Head of caudate nucleus (tissue), 42 donors: ENCODE results near the gene MPP1.
A peak's percentile ranks its signal among the peaks of the same experiment; 100 is the strongest.
"Not testable (repeated sequence)": the region's sequence is repeated elsewhere in the genome, so short reads cannot be mapped to it uniquely, and the experiment has no call there.

ENCODE experiments used
- DNase-seq, 42 donors: peaks; one replicate each; pipeline versions ENCODE4 v3.0.0 to v3.0.0-alpha.2; 2020 to 2021; ENCODE audit warnings: mixed read lengths in 7 of 42
- intact Hi-C: fragments of 100-400 bp; cut with DNase I; formaldehyde crosslinking; loops from one replicate; pipeline ENCODE4 v1.15.0; 2022

Gene MPP1

DNA sequence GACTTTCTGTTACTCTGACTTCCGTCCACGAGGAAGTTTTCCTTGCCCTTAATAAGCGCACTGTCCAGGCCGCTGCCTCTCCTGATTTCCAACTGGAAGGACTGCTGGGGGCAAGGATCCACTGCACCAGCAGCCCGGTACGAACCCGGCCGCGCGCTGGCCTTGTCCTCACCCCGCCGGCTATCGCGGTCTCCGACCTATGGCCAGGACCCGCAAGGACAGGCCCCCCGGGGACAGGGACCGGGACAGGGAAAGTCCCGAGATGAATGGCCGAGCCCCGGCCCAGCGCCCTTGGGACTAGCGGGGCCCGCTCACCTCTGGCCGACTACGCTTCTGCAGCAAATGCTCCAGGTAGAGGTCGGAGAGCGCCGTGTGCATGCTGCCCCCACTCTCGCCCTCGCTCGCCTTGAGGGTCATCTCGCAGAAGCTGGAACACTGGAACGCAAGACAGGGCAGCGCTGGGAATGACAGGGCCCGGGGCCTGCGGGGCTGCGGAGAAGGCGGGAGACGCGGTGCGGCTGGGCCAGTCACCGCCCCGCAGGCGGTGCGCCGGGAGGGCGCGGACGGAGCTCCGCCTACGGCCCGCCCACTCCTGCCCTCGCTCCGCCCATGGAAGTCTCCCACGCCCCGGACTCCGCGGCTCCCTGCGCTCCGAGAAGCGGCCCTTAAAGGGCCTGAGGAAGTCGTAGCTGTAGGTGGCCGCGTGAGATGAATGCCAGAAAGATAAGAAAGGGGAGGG lies at the start of gene MPP1:
TSS of gene MPP1 (minus strand) at position 529 of the 739 bp plus-strand sequence. CDS start at position 417, 112 bp downstream.
- DNase-seq = peak; percentile 28 to 88 (median 76)
- intact Hi-C loops = loop anchor here (2.0 kb wide), 1 partner anchor 42 kb away; the partner anchor contains the start of gene DKC1

DNA sequence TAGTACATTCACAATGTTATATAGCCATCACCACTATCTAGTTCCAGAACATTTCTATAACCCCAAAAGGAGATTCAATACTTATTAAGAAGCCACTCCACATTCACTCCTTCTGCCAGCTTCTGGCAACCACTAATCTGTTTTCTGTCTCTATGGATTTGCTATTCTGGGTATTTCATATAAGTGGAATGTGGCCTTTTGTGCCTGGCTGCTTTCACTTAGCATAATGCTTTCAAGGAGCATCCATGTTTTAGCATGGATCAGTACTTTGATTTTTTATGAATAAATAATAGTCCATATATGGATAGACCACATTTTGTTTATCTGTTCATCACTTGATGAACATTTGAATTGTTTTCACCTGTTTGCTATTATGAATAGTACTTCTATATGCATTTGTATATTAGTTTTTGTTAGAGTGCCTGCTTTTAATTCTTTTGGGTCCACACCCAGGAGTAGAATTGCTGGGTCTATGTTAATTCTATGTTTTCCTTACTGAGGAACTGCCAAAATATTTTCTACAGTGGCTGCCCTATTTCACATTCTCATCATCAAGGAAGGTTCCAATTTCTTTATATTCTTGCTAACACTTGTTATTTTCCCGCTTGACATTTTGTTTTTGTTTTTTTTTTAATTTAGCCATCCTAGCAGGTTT lies 45.8 kb upstream of the MPP1 start:
- no peak for DNase-seq
- intact Hi-C loops = no loop called here

DNA sequence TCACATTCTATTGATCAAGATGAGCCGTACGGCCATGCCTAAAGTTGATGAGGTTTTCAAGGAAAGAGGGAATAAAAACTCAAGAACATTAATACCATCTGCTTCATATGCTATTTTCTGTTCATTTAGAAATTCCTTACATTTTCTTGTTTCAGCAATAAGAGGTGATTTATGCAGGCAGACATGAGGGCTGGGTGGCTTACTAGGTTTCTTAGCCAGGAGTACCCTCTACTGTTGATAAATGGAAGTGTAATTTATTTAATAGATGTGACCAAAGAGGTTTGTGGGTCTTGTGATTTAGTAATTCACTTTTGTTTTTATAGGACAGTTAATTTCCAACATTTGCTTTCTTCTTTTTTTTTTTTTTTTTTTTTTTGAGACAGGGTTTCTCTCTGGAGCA lies 35.6 kb upstream of the MPP1 start:
- peak in 4 of 42 donors; percentile 6 to 40 (median 20) for DNase-seq
- intact Hi-C loops = no loop called here

DNA sequence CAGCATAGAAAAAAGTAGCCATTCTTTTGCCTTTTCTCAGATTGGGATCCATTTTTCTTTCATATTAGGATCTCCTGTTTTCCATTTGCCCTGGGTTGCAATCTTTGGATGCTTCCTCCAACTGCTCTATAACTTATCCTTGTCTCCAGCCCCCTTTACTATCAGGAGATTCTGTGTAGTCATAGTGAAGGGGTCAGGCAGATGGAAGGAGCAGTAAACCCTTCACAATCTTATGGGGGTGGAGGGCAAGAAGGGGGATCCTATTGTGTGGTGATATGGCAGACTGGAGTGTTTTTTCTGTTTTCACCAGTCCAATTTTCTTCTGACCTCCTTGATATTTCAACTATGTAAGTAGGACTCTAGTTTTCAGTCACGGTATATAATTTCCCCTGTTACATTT lies 30.9 kb upstream of the MPP1 start:
- intact Hi-C loops = no loop called here
- DNase-seq = no peak

DNA sequence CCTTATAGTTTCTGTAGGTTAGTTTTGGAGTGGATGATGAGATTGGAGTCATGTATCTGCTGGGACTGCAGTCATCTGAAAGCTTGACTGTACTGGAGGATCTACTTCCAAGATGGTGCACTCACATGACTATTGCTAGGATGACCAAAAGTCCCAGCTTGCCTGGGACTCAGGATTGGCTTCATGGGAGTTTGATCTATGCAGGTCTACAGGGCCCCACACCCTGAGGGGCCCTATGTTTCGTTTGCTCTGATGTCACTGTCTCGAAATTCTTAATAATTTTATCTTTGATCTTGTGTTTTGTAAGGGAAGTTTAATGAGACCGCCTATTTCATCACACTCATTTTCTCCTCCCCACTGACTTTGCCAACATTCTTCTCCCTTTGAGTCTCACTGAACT lies 29.3 kb upstream of the MPP1 start, which contains the start of gene SMIM9:
TSS of gene SMIM9 (minus strand) at position 101 of the 400 bp plus-strand sequence. CDS start 3,806 bp downstream, outside the sequence.
- DNase-seq = no peak
- intact Hi-C loops = no loop called here

DNA sequence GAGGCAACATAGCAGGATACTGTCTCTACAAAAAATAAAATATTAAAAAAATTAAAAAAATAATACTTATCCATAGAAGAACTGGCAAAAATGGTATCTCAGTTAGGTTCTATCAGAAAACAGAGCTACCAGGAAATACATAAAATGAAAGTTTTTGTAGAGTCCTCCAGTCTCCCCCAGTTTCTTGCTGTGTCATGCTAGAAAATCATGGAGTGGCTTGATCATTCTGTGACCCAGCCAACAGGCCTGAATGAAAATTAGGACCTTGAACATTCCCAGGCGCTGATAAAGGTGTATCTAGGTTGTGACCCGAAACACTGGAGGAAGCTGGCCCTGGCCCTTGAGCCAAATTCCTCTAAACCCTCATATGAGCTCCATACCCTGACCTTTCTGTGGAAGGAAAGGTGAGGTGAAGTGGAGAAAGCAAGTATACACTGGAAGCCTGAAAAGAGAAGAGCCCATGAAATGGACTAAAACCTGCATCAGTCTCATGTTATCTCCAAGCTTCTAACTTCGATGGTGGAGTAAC lies 28.5 kb upstream of the MPP1 start:
- no peak for DNase-seq
- intact Hi-C loops = no loop called here

DNA sequence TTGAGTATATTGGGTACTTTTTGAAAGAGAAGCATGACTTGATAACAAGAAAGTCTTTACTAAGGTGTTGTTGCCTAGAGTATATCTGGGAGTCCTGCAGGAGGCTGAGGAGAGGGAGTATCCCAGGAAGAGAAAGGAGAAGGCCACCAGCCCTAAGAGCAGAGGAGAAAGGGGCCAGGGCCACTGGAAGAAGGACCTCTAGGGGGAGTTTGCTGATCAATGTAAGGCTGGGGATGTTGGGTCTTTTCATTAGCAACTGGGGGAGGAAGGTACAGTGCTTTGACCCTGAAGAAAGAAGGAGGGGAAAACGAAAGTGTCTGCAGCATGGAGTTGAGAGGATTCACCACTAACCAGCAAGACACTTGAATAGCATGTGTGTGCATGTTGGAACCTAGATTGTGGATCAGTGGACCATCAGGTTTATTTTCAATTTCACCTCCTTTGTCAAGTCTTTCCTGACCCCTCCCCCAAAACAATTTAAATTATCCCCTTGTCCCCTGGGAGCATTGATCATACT lies 24.7 kb upstream of the MPP1 start:
- DNase-seq = no peak
- intact Hi-C loops = no loop called here

DNA sequence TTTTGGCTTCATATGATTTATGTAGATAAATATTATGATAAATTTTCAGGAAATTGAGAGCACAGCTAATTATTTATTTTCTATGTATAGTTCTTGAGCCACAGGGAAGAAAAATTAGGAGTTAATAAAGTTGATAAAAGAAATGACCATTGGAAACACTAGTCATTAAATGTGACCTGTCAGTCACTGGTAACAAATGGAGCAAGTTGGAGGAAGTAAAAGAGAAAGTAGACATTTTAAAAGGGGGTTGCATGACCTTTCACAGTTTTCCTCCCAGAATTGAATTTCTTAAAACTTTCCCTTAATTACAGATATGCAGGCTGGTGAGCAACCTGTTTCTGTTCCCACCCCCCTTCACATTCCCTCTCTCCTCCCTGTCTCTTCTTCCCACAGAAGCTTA lies 23.8 kb upstream of the MPP1 start:
- no peak for DNase-seq
- intact Hi-C loops = no loop called here

DNA sequence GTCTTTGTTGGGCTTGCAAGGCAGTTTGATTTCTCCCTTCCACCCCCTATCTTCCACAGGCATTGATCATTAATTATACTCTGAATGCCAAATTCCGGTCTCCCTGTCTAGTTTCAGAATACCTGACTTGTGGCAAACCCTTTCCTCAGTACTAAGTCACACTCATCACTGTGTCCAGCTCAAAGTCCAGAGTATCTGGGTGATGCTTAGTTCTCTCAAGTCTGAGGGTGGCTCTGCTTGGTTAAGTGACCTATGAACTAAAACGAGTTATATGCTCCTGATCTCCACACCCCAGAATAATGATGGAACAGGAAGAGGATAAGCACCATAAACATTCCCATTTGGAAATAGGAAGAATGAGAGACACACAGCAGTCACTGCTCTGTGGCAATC lies 22.7 kb upstream of the MPP1 start:
- no peak for DNase-seq
- intact Hi-C loops = no loop called here

DNA sequence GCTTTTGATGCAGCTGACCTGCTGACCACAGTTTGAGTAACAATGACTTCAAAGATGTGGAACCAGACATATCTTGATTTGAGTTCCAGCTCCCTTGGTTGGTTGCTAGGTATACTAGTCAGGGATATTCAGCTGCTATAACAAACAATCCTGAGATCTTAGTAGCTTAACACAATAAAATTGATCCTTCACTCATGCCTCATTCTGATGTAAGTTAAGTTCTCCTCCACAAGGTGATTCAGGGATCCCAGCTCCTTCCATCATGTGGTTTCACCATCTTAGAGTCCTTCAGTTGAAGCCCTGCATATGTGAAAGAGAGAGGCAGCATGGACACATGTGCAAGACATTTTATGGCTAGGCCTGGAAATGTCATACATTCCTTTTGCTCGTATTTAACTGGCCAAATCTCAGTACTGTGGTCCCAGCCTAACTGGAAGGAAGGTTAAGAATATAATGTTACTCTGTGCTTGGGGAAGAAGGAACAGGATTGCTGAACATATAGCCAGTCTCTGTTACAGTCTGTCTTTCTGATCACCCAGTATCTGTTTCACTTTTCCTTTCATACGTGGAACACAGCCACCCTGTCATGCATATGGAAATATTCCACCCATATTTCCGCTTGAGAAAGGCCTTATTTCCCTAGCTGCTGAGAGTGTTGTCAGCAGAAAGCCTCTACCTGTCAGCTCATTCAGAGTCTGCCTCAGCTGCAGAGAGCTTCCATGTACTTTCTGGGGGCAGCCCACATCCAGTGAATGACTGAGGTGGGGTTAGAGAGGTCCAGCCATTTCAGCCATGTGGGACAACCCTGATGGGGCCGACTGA lies 22.1 kb upstream of the MPP1 start:
- intact Hi-C loops = no loop called here
- no peak for DNase-seq

DNA sequence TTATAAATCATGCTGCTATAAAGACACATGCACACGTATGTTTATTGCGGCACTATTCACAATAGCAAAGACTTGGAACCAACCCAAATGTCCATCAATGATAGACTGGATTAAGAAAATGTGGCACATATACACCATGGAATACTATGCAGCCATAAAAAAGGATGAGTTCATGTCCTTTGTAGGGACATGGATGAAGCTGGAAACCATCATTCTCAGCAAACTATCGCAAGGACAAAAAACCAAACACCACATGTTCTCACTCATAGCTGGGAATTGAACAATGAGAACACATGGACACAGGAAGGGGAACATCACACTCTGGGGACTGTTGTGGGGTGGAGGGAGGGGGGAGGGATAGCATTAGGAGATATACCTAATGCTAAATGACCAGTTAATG lies 20.3 kb upstream of the MPP1 start:
- DNase-seq, intact Hi-C loops: not testable (repeated sequence)

DNA sequence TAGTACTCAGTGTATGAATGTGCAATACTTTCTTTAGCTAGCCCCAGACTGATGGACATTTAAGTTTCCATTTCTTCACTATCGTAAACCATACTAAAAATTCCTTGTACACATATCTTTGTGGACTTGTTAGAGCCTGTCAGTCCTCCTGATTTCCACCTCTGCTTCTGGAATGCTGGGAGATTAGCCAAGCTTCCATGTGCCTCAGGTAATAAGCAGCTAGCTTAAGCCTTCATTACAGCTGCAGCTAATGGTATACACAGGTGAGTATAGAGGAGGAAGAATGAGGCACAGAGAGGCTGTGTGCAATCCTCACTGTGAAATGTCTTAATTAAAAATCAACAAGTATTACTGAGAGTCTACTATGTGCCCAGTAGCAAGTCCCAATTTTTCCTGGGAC lies 19.4 kb upstream of the MPP1 start:
- no peak for DNase-seq
- intact Hi-C loops = no loop called here

DNA sequence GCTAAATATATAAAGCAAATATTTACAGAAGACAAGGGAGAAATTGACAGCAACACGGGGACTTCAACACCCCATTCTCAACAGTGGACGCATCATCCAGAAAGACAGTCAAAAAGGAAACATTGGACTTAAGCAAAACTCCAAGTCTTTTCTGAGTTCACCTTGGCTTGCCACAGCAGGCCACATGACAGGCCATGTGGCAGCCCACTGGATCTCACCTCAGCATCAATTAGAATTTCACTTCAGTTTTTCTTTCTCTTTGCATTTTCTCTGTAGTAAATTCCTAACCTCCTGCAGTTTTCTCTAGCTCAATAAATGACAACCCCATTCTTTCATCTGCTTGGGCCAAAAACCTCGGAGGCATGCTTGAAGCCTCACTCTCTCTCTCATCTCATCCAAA lies 16.7 kb upstream of the MPP1 start:
- intact Hi-C loops = no loop called here
- DNase-seq = no peak

DNA sequence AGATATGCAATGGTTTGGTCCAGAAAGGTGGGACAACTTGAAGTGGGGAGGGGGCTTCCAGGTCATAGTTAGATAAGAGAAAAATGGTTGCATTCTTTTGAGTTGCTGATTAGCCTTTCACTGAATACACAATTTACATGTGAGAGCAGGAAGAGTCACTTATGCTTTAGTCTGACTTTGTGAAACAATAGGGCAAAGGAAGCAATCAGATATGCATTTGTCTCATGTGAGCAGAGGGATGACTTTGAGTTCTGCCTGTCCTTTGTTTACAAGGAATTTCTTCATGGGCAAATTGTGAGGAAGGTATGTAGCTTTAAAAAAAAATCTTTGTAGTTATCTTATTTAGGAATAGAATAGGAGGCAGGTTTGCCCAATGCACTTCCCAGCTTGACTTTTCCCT lies 16.2 kb upstream of the MPP1 start:
- intact Hi-C loops = no loop called here

DNA sequence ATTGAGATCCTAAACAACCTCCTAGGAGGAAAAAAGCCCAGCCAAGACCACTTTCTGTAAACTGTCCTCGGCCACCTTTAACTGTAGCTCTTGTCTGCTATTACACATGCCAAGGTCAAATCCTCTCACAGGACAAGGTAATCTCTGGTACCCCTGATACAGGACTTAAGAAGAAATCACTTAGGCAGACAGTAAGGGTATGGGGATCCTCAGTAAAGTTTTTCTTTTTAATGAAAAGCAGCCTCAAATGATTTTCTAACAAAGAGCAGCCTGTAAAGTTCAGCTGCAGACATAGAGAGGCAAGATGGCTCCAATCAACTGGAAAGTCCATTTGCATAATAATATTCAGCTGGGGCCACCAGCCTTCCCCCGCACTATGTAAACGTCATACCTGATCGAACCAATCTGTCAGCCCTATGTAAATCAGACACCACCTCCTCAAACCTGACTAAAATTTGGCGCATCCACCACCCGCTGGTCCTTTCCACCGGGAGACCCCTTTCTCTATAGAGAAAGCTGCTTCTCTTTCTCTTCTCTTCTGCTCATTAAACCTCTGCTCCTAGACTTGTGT lies 14.6 kb upstream of the MPP1 start:
- intact Hi-C loops = no loop called here

More for the DNA sequence above, 16.2 kb upstream of the MPP1 start:
- DNase-seq = no peak

DNA sequence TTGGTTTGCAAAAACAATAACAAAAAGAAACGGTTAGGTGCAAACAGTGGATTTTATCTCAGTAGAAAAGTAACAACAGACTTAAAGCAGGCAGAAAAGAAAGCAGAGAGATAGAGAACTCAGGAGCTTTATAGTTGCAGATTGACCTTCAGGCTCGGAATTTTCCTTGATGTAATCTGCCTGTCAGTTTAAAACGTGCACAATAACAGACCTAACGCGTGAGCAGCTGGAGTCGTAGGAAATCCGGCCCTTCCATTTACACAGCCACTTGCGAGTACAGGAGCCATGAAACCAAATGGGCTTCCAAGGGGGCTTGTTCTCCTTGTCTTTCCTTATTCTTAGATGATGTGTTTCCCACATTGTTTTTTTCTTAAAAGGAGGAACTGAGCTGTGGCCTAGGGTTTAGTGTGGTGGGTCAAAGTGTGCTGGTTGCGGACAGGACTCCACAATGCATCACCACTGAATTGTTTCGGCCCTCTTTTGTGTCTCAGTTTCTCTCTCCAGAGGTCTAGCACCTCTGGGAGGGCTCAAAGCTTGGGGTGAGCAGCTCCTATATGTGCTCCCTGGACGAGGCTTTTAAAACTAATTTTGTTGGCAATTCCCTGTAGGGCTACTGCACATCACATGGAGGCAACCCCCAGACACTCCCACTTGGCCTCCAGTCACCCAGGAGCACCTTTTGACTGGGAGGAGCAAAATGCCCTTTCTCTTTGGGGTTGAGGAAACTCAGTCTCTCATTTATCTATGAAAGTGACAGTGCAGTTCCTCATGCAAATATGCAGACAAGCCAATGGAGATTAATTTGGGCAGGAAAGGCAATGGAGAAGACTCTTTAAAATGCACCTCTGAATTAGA lies 13.9 kb upstream of the MPP1 start:
- intact Hi-C loops = no loop called here
- no peak for DNase-seq

More for the DNA sequence above, 14.6 kb upstream of the MPP1 start:
- no peak for DNase-seq

DNA sequence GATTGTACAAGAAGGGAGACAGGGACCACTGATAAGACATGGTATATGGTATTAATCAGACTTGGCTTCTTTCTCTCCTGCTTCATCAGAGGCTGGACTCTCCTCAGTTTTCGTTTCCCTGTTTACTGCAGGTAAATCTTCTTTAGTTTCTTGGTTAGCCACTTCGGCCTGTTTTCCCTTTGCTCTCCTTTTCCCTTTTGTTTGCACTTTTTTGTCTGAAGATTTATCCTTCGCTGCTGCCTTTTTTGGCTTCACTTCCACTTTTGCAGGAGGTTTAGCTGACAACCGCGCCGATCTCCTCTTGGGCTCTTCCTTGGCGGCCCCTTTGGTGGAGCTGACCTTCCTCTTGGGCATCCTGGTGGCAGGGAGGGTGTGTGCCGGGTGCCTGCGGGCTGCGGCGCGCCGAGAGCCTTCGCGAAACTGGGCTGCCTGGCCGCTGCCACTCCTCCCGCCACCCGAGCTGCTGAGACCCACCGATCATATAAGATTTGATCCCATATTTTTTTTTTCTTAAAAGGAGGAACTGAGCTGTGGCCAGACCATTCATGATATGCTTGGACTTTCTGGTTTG lies 11.8 kb upstream of the MPP1 start:
- intact Hi-C loops = not testable (repeated sequence)

More for the DNA sequence above, 11.8 kb upstream of the MPP1 start:
- DNase-seq = not testable (repeated sequence)
